22Rv1 (cell line): ENCODE results near the gene LIM2.

ENCODE experiments used
- ZFX ChIP-seq: fragments of 450-650 bp; IDR thresholded peaks from 2 replicates; pipeline ENCODE4 v1.6.1; 2017; ENCODE audit warnings: antibody characterized with exemption, borderline replicate concordance
- TF ChIP-seq, protein P1 (sequence below): fragments of 450-650 bp; IDR thresholded peaks from 2 replicates; pipeline ENCODE4 v1.5.1; 2017; ENCODE audit warnings: mild to moderate bottlenecking

DNA sequence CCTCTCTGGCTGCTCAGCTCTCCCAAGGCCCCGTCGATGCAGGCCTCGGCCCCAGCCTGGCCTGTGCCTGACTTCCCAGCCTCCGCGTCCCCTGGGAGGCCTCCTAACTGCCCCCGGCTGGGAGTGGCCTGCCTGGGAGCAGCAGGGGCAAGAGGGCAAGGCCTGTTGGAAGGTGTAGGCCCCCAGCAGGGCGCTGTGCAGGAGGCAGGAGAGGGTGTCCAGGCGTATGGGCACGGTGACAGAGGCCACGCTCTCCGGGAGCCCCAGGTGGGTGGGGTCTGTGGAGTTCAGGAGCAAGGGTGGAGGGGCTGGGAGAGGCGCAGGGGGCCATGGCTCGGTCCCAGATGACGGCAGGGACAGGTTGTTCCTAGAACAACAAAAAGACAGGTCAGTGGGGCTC is 1.4 kb upstream of the LIM2 start:
- TF ChIP-seq, protein P1, sequence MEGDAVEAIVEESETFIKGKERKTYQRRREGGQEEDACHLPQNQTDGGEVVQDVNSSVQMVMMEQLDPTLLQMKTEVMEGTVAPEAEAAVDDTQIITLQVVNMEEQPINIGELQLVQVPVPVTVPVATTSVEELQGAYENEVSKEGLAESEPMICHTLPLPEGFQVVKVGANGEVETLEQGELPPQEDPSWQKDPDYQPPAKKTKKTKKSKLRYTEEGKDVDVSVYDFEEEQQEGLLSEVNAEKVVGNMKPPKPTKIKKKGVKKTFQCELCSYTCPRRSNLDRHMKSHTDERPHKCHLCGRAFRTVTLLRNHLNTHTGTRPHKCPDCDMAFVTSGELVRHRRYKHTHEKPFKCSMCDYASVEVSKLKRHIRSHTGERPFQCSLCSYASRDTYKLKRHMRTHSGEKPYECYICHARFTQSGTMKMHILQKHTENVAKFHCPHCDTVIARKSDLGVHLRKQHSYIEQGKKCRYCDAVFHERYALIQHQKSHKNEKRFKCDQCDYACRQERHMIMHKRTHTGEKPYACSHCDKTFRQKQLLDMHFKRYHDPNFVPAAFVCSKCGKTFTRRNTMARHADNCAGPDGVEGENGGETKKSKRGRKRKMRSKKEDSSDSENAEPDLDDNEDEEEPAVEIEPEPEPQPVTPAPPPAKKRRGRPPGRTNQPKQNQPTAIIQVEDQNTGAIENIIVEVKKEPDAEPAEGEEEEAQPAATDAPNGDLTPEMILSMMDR, result no peak
- TF ChIP-seq ZFX, result no peak
